ENCODE measurements around the gene NEK2. TPM values are rescaled to one million over a fixed set of nuclear protein-coding genes. Genes with fewer than 3 reads are reported as not detected.
"Not testable (repeated sequence)": the region's sequence is repeated elsewhere in the genome, so short reads cannot be mapped to it uniquely, and the experiment has no call there.

Gene NEK2
- total RNA-seq, 4 donors from 2014 or later = 2.4 to 11.8 (median 6.5) TPM

- Histone ChIP-seq H3K36me3 (no peaks in the 10 kb centered on the region), H3K4me1 (peaks cover 7 to 22% (median 9%) of the 10 kb centered on the region in 3 donors), H3K9me3 (no peaks in the 10 kb centered on the region), H3K4me3 (no peak overlapping the region), H3K27me3 (peaks cover 0 to 14% (median 0%) of the 10 kb centered on the region in 4 donors), H3K27ac (no peak overlapping the region)
- TF ChIP-seq CTCF (IDR thresholded peaks at IDR 0.05) (no peak), POLR2A (IDR thresholded peaks at IDR 0.05) (no peak)
- WGBS, 2 donors = 43 to 83% methylated on average over 1 of the region's 1 CpG
- no peak for DNase-seq
- intact Hi-C loops (cut with DNase I) = loop anchor here (5.0 to 10.0 kb wide), 2 partner anchors 135 to 247 kb away; partner anchors contain the start of gene LPGAT1
Observed at GRCh38 chr1:211697356-211697755, 21.9 kb upstream of the NEK2 start.

GRCh38 chr1:211695135-211695816 is 19.9 kb upstream of the NEK2 start:
- Histone ChIP-seq H3K27me3 (peaks cover 0 to 14% (median 0%) of the 10 kb centered on the region in 4 donors), H3K27ac (no peak overlapping the region), H3K4me1 (peaks cover 7 to 11% (median 9%) of the 10 kb centered on the region in 3 donors), H3K4me3 (no peak overlapping the region), H3K9me3 (no peaks in the 10 kb centered on the region), H3K36me3 (no peaks in the 10 kb centered on the region)
- TF ChIP-seq POLR2A (IDR thresholded peaks at IDR 0.05) = no peak
- TF ChIP-seq CTCF (IDR thresholded peaks at IDR 0.05) = no peak
- no peak for DNase-seq
- 57 to 68% methylated on average over 6 to 9 of the region's 10 CpGs for WGBS, 2 donors
- intact Hi-C loops (cut with DNase I) = loop anchor here (5.0 to 10.0 kb wide), 2 partner anchors 137 to 250 kb away; partner anchors contain the start of gene LPGAT1

- not testable (repeated sequence) for H3K4me3 ChIP-seq, H3K27ac ChIP-seq, H3K27me3 ChIP-seq, DNase-seq, H3K4me1 ChIP-seq, H3K9me3 ChIP-seq, H3K36me3 ChIP-seq
- intact Hi-C loops (cut with DNase I) = loop anchor here (10.0 kb wide), 1 partner anchor 251 kb away; no protein-coding TSS in a partner anchor
- 79 to 84% methylated on average over 3 to 5 of the region's 5 CpGs for WGBS, 2 donors
Observed at GRCh38 chr1:211693911-211694310, 18.5 kb upstream of the NEK2 start.

- H3K4me3 ChIP-seq = no peak overlapping the region
- no peak for DNase-seq
- H3K36me3 ChIP-seq = no peaks in the 10 kb centered on the region
- no peaks in the 10 kb centered on the region for H3K9me3 ChIP-seq
- no peak for TF ChIP-seq POLR2A (IDR thresholded peaks at IDR 0.05)
- no peak for TF ChIP-seq CTCF (IDR thresholded peaks at IDR 0.05)
- no peaks in the 10 kb centered on the region for H3K4me1 ChIP-seq
- H3K27ac ChIP-seq = no peak overlapping the region
- intact Hi-C loops (cut with DNase I) = no loop called here
- 91 to 95% methylated on average over 2 of the region's 2 CpGs for WGBS, 2 donors
- no peaks in the 10 kb centered on the region for H3K27me3 ChIP-seq
Observed at GRCh38 chr1:211688421-211688820, 13.0 kb upstream of the NEK2 start.

GRCh38 chr1:211687462-211688215 is 12.2 kb upstream of the NEK2 start:
- 79 to 88% methylated on average over 6 to 7 of the region's 16 CpGs for WGBS, 2 donors
- Histone ChIP-seq H3K27ac (no peak overlapping the region), H3K36me3 (no peaks in the 10 kb centered on the region), H3K27me3 (no peaks in the 10 kb centered on the region), H3K4me3 (no peak overlapping the region), H3K9me3 (no peaks in the 10 kb centered on the region), H3K4me1 (no peaks in the 10 kb centered on the region)
- intact Hi-C loops (cut with DNase I) = no loop called here
- DNase-seq = no peak
- TF ChIP-seq POLR2A (IDR thresholded peaks at IDR 0.05) = no peak
- TF ChIP-seq CTCF (IDR thresholded peaks at IDR 0.05) = no peak
